GM12865 (cell line): Measurements from ENCODE around the gene TSSC4.

Source experiments
- DNase-seq: peaks from one replicate; pipeline ENCODE4 v3.0.0; 2010; ENCODE audit warnings: low read depth
- H3K4me3 ChIP-seq: 2 replicates; pipeline ENCODE4 v1.5.1; 2011; ENCODE audit warnings: mild to moderate bottlenecking, low read depth, low read length, control low read depth
- TF ChIP-seq, protein P1 (sequence below): IDR thresholded peaks from 2 replicates; pipeline ENCODE4 v1.5.1; 2011; ENCODE audit warnings: low read length, control low read depth, low read depth, inconsistent platforms; ENCODE audit not compliant: insufficient read depth; ENCODE audit errors: missing control alignments

TSSC4 gene

DNA sequence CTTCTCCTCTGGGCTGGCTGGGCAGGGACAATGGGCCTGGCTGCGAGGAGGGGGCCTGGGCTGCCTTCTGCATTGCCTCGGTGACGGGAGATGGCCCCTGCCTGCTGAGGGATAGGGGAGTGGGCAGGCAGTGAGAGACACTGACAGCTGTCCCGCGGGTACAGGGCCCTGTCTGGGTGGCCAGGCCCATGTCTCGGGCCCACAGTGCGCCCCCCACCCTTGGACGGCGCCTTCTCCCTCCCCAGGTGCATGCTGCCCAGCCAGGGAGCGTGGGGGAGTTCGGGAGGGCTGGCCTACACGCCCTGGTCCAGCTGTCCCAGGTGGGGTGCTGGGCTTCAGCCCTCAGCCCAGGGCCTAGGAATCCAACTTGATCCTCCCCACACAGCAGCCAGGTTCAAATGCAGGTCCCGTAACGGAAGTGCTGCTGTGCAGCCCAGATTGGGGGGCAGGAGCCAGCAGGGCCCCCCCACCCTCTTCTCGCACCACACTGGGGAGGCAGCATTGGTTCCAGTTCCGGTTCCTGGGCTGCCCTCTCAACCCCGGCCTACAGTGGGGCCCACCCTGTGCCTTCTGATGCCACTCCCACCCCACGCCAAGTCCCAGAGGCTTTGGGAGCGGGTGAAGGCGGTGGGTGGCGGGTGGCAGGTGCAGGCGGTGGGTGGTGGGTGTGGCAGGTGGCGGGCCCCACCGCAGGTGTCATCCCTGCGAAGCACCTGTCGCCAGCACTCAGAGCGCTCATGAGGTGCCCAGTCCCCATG is 7.3 kb upstream of the TSSC4 start:
- peak; percentile 46 for DNase-seq
- H3K4me3 ChIP-seq, result no peak overlapping the region
- TF ChIP-seq, protein P1, sequence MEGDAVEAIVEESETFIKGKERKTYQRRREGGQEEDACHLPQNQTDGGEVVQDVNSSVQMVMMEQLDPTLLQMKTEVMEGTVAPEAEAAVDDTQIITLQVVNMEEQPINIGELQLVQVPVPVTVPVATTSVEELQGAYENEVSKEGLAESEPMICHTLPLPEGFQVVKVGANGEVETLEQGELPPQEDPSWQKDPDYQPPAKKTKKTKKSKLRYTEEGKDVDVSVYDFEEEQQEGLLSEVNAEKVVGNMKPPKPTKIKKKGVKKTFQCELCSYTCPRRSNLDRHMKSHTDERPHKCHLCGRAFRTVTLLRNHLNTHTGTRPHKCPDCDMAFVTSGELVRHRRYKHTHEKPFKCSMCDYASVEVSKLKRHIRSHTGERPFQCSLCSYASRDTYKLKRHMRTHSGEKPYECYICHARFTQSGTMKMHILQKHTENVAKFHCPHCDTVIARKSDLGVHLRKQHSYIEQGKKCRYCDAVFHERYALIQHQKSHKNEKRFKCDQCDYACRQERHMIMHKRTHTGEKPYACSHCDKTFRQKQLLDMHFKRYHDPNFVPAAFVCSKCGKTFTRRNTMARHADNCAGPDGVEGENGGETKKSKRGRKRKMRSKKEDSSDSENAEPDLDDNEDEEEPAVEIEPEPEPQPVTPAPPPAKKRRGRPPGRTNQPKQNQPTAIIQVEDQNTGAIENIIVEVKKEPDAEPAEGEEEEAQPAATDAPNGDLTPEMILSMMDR, result no peak

DNA sequence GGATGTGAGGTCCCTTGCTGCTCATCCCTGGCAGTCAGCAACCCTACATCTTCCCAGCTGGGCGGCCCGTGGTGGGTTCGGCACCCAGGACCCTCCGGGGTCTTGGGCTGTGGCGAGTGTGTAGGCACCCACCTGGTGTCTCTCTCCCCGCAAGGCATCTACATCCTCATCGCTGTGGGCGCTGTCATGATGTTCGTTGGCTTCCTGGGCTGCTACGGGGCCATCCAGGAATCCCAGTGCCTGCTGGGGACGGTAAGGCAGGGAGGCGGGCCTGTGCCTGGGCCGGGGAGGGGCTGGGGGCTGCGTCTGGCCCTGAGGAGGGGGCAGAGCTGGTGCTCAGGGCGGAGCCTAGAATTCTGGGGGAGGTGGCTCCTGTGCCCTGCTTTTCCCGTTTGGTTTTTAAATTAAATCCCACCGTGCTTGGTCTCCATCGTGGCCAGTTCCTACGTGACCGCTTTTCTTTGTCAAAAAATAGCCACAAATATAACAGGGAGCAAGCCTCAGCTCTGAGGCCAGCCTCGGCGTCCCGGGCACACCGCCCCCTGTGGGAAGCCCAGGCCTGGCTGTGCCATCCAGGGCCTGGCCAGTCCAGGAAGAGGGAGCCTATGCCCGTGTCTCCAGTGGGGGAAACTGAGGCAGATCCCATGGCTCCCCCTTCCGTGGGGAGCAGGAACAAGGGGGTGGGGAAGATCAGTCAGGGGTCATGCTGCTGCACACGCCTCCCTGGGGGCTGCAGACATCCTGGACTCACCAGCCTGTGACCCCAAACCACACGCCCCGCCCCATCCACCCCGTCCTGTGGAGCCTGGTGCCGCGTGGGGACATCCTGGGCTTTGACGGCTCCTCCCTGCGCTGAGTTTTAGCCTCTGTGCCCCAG is 6.4 kb upstream of the TSSC4 start:
- no peak for DNase-seq
- TF ChIP-seq, protein P1, result no peak
- H3K4me3 ChIP-seq, result no peak overlapping the region

GRCh38 chr11:2394818-2395105 is 5.8 kb upstream of the TSSC4 start:
- no peak for DNase-seq
- TF ChIP-seq, protein P1, result no peak
- no peak overlapping the region for H3K4me3 ChIP-seq

DNA sequence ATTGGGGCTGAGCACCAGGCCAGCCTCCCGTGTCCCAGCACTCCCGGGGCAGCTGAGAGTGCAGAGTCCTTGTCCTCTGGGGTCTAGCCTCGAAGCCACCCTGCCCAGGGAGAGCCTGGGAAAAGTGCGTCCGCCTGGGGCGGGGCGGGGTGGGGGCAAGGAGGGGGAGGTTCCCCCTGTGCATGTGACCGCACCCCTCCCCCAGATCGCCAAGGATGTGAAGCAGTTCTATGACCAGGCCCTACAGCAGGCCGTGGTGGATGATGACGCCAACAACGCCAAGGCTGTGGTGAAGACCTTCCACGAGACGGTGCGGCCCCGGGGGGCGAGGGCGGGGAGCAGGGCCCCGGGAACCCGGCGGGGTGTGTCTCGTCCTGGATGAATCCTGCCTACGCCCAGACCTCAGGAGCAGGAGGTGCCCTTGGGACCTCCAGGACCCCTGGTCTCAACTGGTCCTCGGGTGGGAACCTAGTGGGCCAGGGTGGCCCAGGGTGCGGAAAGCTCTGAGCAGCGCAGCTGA is 5.3 kb upstream of the TSSC4 start:
- H3K4me3 ChIP-seq, result no peak overlapping the region
- DNase-seq, result no peak
- TF ChIP-seq, protein P1, result no peak

- no peak overlapping the region for H3K4me3 ChIP-seq
- no peak for DNase-seq
- TF ChIP-seq, protein P1, result no peak
These were observed 4.7 kb upstream of the TSSC4 start for GRCh38 chr11:2395856-2396255.

- DNase-seq, result no peak
- TF ChIP-seq, protein P1, result no peak
- H3K4me3 ChIP-seq, result no peak overlapping the region
These were observed 4.1 kb upstream of the TSSC4 start for GRCh38 chr11:2396471-2396870.

GRCh38 chr11:2397005-2397404 is 3.5 kb upstream of the TSSC4 start:
- DNase-seq, result no peak
- H3K4me3 ChIP-seq, result no peak overlapping the region
- TF ChIP-seq, protein P1, result no peak
